HepG2 (cell line): ENCODE results near the gene XPOT. TPM values are rescaled to one million over a fixed set of nuclear protein-coding genes. Genes with fewer than 3 reads are reported as not detected.

Experiments
- E2F2 ChIP-seq: sonication (generic); formaldehyde crosslinking; IDR thresholded peaks from 2 replicates; pipeline ENCODE4 v1.4.0; 2020; ENCODE audit warnings: missing genetic modification reagents, borderline replicate concordance
- GMEB1 ChIP-seq: sonication (generic); formaldehyde crosslinking; IDR thresholded peaks from 2 replicates; pipeline ENCODE4 v1.5.1; 2020; ENCODE audit warnings: missing genetic modification reagents, mild to moderate bottlenecking, borderline replicate concordance
- ISX ChIP-seq: sonication (generic); formaldehyde crosslinking; conservative IDR thresholded peaks from 2 replicates; pipeline ENCODE4 v1.5.0; 2020; ENCODE audit warnings: missing genetic modification reagents
- KLF11 ChIP-seq: IDR thresholded peaks from 2 replicates; pipeline ENCODE4 v1.6.1; 2016; ENCODE audit warnings: missing compliant biosample characterization
- KLF13 ChIP-seq: sonication (generic); formaldehyde crosslinking; IDR thresholded peaks from 2 replicates; pipeline ENCODE4 v1.4.0; 2020; ENCODE audit warnings: mild to moderate bottlenecking, missing genetic modification reagents
- NFIC ChIP-seq: IDR thresholded peaks from 2 replicates; pipeline ENCODE4 v1.6.1; 2012; ENCODE audit warnings: mild to moderate bottlenecking, low read length, inconsistent platforms
- SATB2 ChIP-seq: sonication (generic); formaldehyde crosslinking; IDR thresholded peaks from 2 replicates; pipeline ENCODE4 v1.5.0; 2020; ENCODE audit warnings: missing genetic modification reagents
- TMF1 ChIP-seq: sonication (generic); formaldehyde crosslinking; IDR thresholded peaks from 2 replicates; pipeline ENCODE4 v1.8.1; 2022; ENCODE audit warnings: low read depth, missing genetic modification reagents
- ZNF326 ChIP-seq: sonication (generic); formaldehyde crosslinking; IDR thresholded peaks from 2 replicates; pipeline ENCODE4 v1.4.0; 2020; ENCODE audit warnings: missing genetic modification reagents, borderline replicate concordance
- ZNF468 ChIP-seq: sonication (generic); formaldehyde crosslinking; IDR thresholded peaks from 2 replicates; pipeline ENCODE4 v1.8.0; 2022; ENCODE audit warnings: mild to moderate bottlenecking, moderate library complexity, missing genetic modification reagents
- ZNF660 ChIP-seq: sonication (generic); formaldehyde crosslinking; IDR thresholded peaks from 2 replicates; pipeline ENCODE4 v1.5.1; 2020; ENCODE audit warnings: mild to moderate bottlenecking, low read depth, missing genetic modification reagents, borderline replicate concordance
- ZNF746 ChIP-seq: sonication (generic); formaldehyde crosslinking; IDR thresholded peaks from 2 replicates; pipeline ENCODE4 v1.8.0; 2022; ENCODE audit warnings: mild to moderate bottlenecking, missing genetic modification reagents
- polyA plus RNA-seq, 8 experiments: library from polyadenylated mRNA; depleted of rRNA in 3 of 8; stranded (reverse) in 7 of 8; unstranded in 1 of 8; fragments of >200 nt; fragmentation: Illumina TruSeq in 4 of 8; extraction: Trizol in 4 of 8; gene quantifications; 2 replicates each; pipeline versions ENCODE4 v1.2.1 to v1.2.3, GENCODE V29; 2011 to 2016; ENCODE audit warnings: low read depth in 4 of 8, missing spikeins in 1 of 8, mixed read lengths in 1 of 8; ENCODE audit not compliant: insufficient read depth in 1 of 8
- total RNA-seq, 5 experiments: library from RNA; depleted of rRNA; stranded (reverse); fragments of >200 nt; fragmentation: Illumina TruSeq; extraction: Trizol; gene quantifications; 2 replicates each; pipeline ENCODE4 v1.2.3, GENCODE V29; 2016; ENCODE audit warnings: low read depth in 1 of 5
- TF ChIP-seq, protein P1 (sequence below): sonication (generic); formaldehyde crosslinking; IDR thresholded peaks from 2 replicates; pipeline ENCODE4 v1.9.0; 2021; ENCODE audit warnings: missing genetic modification reagents, mild to moderate bottlenecking, borderline replicate concordance
- TF ChIP-seq, protein P2 (sequence below): sonication (generic); formaldehyde crosslinking; conservative IDR thresholded peaks from 2 replicates; pipeline ENCODE4 v1.4.0; 2020; ENCODE audit warnings: missing genetic modification reagents
- TF ChIP-seq, protein P3 (sequence below), 2 experiments: sonication (generic) in 1 of 2; formaldehyde crosslinking in 1 of 2; IDR thresholded peaks; 2 replicates each; pipeline versions ENCODE4 v1.5.1 to v1.6.1; 2011 to 2020; ENCODE audit warnings: borderline replicate concordance in 1 of 2, low read depth in 1 of 2, low read length in 1 of 2, mild to moderate bottlenecking in 1 of 2, missing genetic modification reagents in 1 of 2, moderate library complexity in 1 of 2

The XPOT gene
- total and polyA plus RNA-seq, 2 of the 13 experiments (the other 11 are each of a cell fraction or from before 2014, with no cell fraction given) = 93.8 to 102 TPM

DNA sequence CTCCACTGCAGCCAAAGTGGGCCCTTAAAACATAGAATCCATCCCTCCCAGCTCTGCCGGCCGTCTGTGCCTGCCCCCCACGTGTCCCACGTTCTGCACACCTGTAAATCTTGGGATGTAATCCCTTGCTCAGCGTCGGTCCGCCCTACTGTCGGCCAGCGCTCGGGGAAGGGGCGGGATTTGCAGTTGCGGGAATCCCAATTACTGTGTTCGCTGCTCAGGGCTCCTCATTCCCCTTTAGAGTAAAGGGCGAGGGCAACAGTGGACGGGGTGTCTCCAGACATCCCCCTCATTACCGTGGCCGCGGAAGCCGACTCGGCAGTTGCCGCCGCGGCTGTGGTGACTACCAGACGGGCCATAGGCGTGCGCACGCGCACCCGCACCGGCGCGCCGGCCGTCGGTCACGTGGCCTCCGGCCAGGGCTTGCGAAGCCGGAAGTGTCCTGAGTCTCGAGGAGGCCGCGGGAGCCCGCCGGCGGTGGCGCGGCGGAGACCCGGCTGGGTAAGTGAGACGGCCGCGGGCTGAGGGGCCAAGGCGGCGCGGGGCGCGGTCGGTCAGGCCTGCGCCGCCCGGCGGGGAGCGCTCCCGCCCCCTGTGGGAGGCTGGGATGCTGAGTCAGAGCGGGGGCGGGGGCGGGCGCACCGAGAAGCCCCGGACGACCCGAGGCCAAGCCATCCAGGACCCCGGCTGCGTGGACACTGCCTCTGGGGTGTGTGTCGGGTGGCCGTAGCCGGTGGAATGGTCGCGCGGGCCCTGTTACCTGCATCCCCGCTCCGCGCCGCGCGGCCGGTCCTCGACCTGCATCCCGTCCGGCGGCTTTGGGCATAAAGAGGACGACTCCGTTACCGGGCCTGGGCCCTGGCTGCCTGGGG lies 47.7 kb downstream of the XPOT start, which contains the start of gene TBK1 (continued):
- TF ChIP-seq KLF11 (0 out of 2 replicates have a peak, but pooled peaks have one; percentile 48), SATB2 (CRISPR knock-in tag) (peak; percentile 61; the same call in 1 of the 2 replicates), ZNF746 (CRISPR knock-in tag) (peak; percentile 65), NFIC (peak; percentile 9; the same call in 1 of the 2 replicates), E2F2 (CRISPR knock-in tag) (peak; percentile 48; the same call in 1 of the 2 replicates), KLF13 (CRISPR knock-in tag) (no peak), ZNF660 (CRISPR knock-in tag) (no peak), GMEB1 (CRISPR knock-in tag) (peak; percentile 91), ZNF326 (CRISPR knock-in tag) (no peak), ZNF468 (0 out of 2 replicates have a peak, but pooled peaks have one; percentile 35), TMF1 (CRISPR knock-in tag) (peak; percentile 71), ISX (0 out of 2 replicates have a peak, but pooled peaks have one; percentile 27)
- TF ChIP-seq, protein P1, sequence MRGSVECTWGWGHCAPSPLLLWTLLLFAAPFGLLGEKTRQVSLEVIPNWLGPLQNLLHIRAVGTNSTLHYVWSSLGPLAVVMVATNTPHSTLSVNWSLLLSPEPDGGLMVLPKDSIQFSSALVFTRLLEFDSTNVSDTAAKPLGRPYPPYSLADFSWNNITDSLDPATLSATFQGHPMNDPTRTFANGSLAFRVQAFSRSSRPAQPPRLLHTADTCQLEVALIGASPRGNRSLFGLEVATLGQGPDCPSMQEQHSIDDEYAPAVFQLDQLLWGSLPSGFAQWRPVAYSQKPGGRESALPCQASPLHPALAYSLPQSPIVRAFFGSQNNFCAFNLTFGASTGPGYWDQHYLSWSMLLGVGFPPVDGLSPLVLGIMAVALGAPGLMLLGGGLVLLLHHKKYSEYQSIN (CRISPR knock-in tag) = no peak
- TF ChIP-seq, protein P2, sequence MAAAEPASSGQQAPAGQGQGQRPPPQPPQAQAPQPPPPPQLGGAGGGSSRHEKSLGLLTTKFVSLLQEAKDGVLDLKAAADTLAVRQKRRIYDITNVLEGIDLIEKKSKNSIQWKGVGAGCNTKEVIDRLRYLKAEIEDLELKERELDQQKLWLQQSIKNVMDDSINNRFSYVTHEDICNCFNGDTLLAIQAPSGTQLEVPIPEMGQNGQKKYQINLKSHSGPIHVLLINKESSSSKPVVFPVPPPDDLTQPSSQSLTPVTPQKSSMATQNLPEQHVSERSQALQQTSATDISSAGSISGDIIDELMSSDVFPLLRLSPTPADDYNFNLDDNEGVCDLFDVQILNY (CRISPR knock-in tag) = no peak; the same call in 1 of the 2 replicates
- TF ChIP-seq, protein P3, sequence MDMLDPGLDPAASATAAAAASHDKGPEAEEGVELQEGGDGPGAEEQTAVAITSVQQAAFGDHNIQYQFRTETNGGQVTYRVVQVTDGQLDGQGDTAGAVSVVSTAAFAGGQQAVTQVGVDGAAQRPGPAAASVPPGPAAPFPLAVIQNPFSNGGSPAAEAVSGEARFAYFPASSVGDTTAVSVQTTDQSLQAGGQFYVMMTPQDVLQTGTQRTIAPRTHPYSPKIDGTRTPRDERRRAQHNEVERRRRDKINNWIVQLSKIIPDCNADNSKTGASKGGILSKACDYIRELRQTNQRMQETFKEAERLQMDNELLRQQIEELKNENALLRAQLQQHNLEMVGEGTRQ (IDR thresholded peaks at IDR 0.05; ENCODE audit: low read depth, low read length) = peak; percentile 92
- TF ChIP-seq, protein P3 (CRISPR knock-in tag; IDR thresholded peaks at IDR 0.05; ENCODE audit: borderline replicate concordance) = peak; percentile 90; the same call in 1 of the 2 replicates
